UCSD-AML1 (cell line): ENCODE measurements around the gene NPHP4.

Experiments
- DNase-seq: peaks from one replicate; lab custom pipeline; 2025; ENCODE audit not compliant: unreplicated experiment; lab: John Stamatoyannopoulos, UW

NPHP4 gene

DNA sequence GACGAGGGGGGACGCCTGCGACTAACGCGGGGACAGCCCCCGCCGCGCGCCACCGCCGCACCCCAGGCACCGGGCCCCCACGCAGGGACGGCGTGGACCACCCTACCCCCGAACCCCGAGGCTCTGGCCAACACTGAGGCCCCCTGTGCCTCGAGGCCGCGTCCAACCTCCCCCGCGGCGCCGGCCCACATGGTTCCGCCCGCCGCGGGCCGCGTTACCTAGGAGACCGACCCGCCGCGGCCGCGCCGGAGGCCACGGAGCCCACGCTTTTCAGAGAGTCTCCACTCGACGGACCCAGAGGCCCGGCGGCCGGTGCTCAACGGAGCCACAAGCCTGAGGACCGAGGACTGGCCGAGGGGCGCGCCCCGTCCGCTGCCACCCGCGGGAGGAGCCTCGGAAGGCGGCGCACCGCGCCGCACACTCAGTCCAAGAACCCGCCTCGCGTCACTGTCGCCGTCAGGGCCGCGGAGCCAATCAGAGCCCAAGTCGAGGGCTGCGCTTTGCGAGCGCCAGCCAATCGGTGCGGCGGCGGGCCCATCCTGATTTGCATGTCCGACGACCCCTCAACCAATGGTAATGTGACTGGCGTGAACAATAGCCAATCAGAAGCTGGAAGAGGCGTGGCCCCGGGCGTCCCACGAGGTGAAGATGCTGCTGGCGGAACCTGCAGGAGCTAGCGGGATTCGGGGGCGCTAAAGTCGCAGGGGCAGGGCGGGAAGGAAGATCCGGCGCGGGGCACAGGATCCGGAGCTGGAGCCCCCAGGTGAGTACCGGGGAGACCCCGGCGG lies at the start of gene NPHP4:
Gene NPHP4, minus strand, starts transcription at position 400 of the 788 bp plus-strand sequence. CDS start 6,136 bp downstream, outside the sequence.
- peak; percentile 99 for DNase-seq

GRCh38 chr1:6041432-6042062 lies 49.3 kb upstream of the NPHP4 start:
- peak; percentile 37 for DNase-seq

DNA sequence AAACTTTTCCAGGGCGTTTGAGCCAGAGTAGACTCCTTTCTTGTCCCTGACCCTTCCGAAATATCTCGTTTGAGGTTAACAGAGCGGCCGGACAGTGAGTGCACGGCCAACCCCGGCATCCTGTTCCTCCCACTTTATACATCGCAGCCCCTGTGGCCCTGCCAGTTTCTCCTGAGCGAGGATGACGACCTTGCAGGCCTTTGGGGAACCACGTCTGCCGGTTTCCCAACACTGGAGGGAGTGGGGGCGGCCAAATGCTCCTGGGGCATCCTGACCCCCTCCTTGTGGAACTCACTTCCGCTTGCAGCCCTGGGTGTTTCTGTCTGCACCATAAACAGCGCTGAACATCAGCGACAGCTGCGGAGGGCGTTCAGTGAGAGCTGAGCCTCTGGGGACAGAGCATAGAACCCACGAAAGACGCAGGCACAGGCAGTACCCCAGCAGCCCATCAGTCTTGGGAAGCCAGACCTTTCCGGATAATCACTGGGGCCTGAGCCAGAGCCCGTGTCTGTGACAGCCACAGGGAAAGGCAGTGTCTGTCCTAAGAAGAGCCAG lies 48.7 kb upstream of the NPHP4 start:
- no peak for DNase-seq

DNA sequence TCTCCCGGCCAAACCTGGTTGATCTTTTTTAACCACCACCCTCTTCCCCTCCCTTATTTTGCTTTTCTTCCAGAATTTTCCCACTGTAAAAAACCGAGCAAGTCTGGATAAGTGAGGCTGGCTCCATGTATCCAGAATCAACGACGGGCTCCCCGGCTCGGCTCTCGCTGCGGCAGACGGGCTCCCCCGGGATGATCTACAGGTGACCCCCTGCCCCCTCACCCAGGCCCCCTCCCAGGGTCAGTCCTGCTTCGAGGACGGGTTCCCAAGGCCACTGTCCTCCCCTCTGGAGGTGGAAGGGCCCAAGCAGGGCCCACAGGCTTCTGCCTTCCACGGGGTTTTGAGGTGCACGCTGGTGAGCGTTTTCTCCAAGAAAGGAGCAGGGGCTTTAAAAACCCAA lies 48.2 kb upstream of the NPHP4 start:
- no peak for DNase-seq

DNA sequence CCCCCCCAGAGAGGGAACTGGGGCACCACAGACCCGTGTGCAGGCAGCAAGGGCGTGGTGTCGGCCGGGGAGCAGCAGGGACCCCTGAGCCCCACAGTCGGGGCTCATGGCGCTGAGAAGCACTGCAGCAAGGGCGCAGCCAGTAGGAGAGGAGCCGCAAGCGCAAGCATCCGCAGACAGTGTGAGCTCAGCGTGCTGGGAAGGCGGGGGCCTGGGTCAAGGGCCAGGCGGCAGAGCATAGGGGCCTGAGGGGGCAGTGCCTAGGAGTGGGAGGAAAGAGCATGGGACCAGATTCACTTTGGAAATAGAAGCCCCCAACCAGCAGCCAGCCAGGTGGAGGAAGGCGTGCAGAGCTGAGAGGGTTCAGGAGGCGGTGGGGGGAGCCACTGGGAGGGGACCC lies 46.8 kb upstream of the NPHP4 start:
- no peak for DNase-seq

GRCh38 chr1:6038603-6039002 lies 46.4 kb upstream of the NPHP4 start:
- no peak for DNase-seq

GRCh38 chr1:6037338-6037762 lies 45.1 kb upstream of the NPHP4 start:
- DNase-seq = peak; percentile 79

GRCh38 chr1:6035719-6036118 lies 43.5 kb upstream of the NPHP4 start:
- no peak for DNase-seq

DNA sequence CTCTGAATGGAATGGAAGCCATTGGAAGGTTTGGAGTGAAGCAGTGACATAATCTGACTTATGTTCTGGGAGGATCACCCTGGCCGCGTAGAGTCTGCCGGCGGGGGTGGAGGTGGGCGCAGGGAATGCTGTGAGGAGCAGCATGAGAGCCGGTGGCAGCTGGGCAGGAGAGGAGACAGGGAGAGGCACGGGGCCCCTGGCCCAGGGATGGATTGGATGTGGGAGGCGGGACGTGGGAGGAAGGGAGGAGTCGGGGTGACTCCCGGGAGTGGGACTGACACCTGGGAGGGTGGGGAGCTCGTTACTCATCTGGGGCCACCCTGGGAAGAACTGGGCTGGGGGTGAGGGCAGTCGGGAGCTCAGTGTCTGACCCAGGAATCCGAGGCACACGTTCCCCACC lies 43.1 kb upstream of the NPHP4 start:
- DNase-seq = no peak

GRCh38 chr1:6034750-6035096 lies 42.5 kb upstream of the NPHP4 start:
- no peak for DNase-seq

- DNase-seq = peak; percentile 25
Measured at GRCh38 chr1:6033986-6034749, 41.9 kb upstream of the NPHP4 start.

- DNase-seq = no peak
Measured at GRCh38 chr1:6033124-6033523, 40.9 kb upstream of the NPHP4 start.

DNA sequence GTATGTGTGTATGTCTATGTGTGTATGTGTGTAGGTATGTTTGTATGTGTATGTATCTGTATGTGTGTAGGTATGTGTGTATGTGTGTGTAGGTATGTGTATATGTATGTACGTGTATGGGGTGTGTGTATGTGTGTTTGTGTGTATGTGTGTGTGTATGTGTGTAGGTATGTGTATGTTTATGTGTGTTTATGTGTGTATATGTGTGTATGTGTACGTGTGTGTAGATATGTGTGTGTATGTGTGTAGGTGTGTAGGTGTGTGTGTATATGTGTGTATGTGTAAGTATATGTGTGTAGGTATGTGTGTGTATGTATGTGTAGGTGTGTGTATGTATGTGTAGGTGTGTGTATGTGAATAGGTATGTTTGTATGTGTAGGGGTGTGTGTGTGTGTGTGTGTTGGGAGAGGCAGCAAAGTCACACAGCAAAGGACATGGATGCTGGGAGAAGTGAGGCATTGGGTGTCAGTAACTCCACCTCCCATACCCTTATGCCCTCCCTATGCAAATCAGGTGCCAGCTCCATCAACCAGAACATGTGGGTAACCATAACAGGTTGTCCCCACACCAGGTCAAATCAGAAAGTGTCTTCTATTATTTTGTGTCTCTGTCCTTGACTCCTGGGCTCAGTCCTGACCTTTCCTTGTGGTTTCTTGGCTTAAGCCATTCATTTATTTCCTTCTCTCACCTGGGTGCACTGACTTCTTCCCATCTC lies 38.5 kb upstream of the NPHP4 start:
- no peak for DNase-seq

- no peak for DNase-seq
Measured at GRCh38 chr1:6030132-6030531, 37.9 kb upstream of the NPHP4 start.

- DNase-seq = no peak
Measured at GRCh38 chr1:6029351-6029750, 37.1 kb upstream of the NPHP4 start.

DNA sequence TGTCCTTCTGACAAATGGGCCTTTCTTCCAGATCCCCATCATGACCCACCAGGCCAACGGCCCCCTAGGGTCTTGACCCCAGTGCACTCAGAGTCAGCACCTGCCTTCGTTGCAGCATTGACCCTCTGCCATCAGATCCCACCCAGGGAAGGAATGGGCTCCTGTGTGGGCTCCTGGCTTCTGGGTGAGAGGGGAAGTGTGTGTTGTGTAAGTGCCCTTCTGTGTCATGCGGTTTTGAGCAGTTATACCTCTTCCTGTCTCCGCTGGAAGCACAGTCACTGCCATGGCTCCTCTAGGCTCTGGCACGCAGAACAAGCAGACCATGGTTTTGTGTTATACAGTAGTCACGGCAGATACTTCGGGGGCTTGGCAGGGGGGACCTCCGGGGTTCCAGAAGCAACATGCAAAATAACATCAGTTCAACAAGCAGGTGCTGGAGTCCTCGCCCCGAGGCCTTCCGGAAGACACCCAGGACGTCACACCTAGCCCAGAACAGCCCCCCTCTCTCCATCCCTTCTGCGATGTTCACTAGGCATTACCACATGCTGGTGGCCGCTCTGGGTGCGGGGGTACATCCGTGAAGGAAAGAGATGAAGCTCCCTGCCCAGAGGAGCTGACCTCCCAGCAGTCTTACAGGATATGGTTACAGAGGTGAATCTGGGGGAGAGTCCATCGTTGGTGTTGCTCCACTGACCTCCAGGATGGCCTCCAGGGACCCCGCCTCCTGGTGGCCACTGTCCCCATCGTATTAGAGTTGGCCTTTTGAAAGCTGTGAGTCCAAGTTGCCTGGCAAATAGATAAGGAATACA lies 36.0 kb upstream of the NPHP4 start:
- peak; percentile 74 for DNase-seq

- no peak for DNase-seq
Measured at GRCh38 chr1:6027591-6027990, 35.4 kb upstream of the NPHP4 start.

GRCh38 chr1:6026095-6026809 lies 34.0 kb upstream of the NPHP4 start:
- peak; percentile 88 for DNase-seq

- DNase-seq = no peak
Measured at GRCh38 chr1:6025269-6026094, 33.3 kb upstream of the NPHP4 start.
